RKO (cell line): ENCODE measurements around the gene CEBPG.

Source experiments
- DNase-seq: peaks from one replicate; pipeline ENCODE4 v3.0.0-alpha.2; 2016; ENCODE audit warnings: low spot score

Gene CEBPG

DNA sequence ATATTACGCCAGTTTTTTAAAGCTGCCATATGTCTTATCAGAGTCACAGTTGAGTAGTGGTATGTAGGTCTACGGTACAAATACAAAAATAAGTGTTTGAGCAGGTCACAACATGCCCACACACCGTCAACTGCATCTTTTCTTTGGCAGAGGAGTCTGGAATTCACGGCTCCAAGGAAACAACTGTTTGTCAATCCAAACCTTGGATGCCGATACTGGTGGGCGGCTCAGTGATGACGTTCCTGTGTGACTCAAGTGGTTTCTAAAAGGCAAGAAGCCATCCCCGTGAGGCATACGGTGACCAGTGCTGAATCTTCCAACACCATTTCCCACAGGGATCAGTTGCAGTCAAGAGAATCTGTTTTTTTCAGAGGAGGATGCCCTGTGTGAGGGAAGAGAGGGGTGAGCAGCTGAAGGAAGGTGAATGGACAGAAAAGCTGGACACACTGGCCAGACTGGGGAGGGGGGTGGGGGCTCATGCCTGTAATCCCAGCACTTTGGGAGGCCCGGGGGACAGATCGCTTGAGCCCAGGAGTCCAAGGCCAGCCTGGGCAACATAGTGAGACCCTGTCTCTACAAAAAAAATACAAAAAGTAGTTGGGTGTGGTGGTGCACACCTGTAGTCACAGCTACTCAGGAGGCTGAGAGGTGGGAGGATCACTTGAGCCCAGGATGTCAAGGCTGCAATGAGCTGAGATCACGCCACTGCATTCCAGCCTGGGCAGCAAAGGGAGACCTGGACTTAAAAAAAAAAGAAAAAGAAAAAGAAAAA, 22.8 kb upstream of the CEBPG start:
- peak; percentile 83 for DNase-seq

DNA sequence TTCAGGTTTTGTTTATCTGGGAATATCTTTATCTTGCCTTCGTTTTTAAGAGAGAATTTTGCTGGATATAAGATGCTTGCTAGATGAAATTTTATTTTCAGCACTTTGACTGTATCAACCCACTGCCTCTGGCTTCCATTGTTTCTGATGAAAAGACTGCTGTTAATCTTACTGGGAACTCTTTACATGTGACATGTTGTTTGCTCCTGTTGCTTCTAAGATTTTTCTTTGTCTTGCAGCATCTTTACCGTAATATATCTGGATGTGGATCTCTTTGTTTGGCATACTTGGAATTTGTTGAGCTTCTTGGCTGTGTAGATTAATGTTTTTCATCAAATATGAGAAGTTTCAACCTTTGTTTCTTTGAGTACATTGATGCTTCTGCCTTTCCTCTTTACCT, 18.0 kb upstream of the CEBPG start:
- DNase-seq: no peak

DNA sequence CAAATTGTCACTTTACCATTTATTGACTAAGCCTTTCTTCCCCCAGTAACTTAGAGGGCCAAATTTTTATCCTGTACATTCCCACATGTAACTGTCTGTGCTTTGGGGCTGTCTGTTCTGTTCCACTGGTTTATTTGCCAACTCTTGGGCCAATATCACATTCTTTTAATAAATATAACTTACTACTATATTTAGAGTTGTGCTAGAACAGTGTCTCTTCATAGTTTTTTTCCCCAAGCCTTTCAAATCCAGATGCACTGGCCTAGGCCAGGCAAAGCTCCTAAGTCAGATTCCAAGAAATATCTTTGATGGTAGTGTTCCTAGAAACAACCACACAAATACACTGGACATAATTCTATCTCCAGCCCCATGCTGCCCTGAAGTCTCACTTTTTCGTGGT, 16.0 kb upstream of the CEBPG start:
- DNase-seq: no peak

DNA sequence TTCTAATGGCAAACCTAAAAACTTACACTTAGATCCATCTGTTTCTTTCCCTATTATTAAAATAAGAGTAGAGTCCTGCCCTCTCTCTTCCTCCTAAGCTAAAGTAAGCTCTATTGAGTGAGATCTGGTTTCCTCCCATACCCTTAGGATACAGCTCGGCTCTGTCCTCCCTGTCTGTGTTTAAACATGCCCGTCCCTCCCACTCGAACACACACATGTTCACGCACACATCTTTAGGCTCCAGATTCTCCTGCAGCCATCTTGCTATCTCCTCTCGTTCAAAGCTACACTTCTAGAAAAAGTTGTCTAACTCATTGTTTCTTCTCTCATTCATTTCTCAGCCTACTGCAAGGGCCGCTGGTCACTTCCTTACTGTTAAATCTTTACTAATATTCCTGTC, 15.1 kb upstream of the CEBPG start:
- no peak for DNase-seq

DNA sequence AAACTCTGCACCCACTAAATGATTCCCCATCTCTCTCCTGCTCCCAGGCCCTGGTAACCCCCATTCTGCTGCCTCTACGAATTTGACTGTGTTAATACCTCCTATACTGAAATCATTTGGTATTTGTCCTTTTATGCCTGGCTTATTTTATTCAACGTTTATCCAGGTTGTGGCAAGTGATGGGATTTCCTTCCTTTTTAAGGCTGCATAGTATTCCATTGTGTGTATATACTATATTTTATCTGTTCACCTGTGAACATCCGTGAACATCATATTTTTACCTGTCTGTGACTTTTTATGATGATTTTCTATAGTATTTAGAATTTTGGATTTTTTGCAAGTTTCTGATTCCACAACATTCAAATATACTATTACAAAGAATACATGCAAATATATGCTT, 13.9 kb upstream of the CEBPG start:
- DNase-seq: no peak

DNA sequence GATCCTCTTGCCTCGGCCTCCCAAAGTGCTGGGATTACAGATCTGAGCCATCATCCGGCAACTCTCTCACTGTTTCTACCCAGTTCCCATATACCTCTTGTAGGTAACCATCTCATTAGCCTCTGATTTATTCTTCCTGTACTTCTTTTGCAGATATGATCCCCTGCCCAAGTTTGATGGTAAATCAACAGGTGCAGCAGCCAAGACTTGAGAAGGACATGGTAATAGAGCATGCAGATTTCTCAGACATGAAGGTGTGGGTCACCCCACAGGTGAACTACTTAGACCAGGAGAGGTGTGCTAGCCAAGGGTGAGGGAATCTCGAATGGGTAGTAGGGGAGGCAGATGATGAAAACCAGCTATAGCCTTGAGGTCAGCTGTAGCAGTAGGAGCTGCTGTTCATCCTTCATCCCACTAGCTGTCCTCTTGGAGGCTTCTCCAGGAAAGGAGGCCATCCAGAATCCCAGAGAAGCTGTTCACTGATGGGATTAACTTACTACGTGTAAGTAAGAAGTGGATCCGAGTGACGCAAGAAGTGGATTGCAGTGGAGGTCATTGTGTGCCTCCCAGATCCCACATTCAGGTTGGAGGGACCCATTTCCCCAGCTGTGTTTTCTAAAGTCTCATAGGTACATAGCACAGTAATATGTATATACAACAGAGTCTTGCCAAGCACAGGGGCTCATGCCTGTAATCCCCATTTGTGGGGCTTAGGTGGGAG, 10.8 kb upstream of the CEBPG start:
- no peak for DNase-seq

DNA sequence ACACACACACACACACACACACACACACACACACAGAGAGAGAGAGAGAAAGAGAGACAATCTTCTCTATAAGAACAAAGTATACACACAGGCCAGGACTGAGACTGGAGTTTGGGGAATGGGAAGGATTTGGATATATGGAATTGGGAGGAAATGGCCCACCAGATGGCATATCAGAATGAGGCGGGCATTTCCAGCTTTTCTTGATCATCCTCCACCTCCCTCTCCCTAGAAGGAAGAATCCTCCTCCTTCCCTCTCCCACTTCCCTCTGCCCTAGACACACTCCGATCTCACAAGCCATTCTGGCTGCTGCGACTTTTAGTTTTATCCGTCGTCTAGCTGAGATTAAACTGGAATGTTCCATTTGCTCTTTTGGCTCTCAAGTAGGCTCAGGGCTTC, 10.0 kb upstream of the CEBPG start:
- no peak for DNase-seq

DNA sequence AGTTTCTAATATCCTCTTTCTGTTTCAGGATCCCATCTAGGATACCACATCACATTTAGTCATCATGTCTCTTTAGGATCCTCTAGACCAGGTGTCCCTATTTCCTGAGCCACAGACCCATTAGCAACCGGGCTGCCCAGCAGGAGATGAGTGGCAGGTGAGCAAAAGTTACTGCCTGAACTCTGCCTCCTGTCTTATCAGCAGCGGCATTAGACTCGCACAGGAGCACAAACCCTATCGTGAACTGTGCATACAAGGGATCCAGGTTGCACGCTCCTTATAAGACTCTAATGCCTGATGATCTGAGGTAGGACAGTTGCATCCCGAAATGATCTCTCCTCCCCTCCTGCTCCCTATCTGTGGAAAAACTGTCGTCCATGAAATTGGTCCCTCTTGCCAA, 7.8 kb upstream of the CEBPG start:
- DNase-seq: no peak

DNA sequence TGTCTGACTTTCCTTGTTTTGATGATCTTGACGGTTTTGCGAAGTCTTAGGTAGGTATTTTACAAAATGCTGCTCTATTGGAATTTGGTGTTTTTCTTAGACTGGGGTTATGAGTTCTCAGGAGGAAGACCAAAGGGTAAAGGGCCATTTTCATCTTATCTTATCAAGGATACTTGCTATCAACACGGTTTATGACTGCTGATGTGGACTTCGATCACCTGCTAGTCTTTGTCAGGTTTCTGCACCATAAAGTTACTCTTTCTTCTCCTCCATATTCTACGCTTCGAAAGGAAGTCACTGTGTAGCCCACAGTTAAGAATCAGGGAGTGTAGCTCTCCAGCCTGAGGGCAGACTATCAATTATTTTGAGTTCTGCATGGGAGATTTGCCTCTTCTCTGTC, 7.4 kb upstream of the CEBPG start:
- DNase-seq: no peak

DNA sequence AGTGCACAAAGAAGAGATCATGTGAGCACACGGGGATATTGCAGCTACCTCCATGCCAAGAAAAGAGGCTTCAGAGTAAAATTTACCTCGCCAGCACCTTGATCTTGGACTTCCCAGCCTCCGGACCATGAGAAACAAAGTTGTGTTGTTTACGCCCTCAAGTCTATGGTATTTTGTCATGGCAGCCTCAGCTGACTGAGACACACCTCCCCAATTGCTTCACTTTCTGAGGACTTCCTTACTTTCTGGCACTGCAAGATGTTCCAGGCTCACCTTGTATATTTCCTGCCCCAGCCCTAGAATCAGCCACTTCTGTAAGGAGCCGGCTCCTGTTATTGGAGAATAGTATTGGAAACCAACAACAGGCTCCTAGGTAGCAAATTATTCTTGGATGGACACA, 6.6 kb upstream of the CEBPG start:
- no peak for DNase-seq

DNA sequence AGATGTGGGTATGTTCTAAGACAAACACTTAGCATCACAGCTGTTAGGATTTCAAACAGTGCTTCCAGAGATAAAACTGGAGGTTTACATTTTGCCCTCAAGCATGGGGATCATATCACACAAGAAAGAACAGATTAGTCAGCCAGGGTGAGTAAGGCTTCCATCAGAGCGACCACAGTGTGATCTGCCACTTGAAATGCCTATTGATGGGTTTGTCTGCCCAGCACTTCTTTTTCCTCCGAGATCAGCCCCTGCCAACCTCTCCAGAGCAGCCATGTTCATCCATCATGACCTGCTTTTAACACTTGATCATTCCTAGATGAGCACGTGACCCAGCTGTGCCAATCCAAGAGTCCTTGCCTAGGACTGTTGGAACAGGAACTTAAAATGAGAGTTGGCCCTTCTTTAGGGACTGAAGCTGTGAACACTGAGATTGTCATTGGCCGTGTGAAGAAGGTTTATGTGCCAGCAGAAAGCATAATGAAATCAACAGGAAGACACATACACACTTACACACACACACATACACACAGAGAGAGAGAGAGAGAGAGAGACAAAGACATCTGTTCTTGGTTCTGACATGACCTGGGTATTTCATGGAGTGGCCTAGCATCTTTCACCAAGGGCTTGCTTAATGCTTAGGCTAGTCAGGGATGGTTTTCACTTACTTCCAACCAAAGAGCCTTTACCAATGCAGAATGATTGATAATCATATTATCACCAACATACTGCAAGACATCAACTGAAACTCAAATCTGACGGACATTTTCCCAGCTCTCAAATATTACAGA, 5.2 kb upstream of the CEBPG start:
- DNase-seq: peak; percentile 77

DNA sequence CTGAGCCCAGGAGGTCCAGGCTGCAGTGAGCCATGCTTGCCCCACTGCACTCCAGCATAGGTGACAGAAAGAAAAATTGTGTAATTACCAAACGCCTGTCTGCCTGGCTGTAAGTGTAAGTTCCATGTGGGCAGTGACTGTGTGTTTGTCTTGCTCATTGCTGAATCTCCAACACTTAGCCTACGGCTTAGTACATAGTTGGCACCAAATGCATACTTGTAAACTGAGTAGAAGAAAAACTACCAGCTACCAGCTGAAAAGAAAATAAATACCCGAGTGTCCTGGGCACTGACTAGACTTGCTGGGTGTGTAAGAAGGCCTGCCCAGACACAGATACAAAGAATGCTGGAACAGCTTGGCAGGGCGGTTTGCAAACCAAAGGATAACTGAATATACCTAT, 2.7 kb upstream of the CEBPG start:
- DNase-seq: no peak

DNA sequence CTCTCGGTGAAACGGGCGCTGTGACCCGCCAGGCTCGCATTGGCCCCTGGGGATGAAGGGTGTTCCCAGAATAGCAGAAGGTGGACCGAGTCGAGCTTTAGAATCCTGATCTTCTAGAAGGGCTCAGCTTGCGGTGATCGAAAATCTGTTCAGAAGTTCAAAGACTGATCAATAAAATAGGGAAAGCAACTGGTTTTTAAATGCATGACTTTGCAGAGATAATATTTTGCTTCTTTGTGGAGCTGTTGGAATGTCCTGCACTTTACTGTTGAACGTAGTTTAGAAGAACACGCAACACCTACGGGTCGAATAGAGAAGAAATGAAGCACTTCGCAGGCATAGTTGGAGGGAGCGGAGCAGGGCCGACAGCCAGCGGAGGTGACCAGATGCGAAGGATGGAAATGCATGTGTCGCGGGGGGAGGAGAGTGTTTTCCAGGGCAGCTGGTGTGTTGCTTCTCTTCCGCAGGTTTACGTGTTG, 766 bp downstream of the CEBPG start:
- DNase-seq: peak; percentile 40

DNA sequence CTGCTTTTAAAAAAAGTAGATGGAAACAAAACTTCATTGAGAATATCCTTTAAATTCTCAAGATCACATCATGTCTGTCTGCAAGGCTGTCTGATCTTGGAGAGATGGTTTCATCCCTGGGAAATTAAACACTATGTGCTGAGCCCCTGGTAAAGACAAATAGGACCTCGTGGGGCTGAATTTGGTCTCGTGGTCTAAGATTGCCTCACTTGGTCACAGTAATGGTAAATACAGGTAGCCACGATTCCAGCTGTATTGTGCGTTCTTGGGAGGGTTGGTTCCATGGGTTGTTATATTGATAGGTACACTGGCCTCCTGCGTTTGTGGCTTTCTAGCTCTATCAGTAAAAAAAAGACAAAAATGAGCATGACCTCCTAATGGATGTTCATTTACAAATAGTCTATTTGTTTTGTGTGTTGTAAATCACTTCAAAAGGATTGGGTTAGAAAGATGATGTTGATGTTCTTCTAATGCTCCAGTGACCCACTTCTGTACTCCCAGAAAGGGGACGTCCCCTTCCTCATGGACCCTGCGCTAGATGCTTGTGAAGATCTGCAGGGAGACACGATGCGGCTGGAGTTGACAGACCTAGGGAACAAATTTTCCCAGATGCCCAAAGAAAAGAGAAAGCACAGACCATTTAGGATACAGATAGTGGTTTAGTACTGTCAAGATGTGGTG, 1.8 kb downstream of the CEBPG start:
- DNase-seq: no peak

DNA sequence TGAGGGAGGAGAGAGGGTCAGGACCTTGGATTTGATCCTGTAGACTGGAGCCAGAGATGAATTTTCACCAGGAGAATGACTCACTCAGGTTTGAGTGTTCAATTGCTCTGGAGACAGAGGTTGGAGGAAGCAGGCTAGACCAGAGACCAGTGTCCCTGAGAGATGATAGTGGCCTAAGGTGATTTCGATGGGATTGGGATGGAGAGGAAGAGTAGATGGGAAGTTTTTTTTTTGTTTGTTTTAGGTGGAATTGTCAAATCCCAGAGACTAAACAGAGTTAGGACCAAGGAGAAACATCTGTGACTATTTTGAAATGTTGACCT, 2.3 kb downstream of the CEBPG start:
- DNase-seq: peak; percentile 38

DNA sequence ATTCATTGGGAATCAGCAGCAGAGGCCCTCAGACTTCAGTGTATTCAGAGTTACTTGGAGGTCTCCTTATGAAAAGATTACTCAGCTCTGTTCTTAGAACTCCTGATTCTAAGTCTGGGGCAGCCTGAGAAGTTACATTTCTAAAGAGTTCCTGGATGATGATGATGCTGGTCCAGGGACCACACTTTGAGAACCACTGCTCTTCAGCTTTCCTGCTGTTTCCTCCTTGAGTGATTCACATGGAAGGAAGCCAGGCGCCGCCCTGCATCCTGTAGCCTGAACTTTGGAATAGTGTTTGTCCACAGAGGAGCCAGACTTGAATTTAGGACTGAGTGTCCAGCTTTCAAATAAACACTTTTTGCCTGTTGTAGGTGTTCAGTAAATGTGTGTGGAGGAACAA, 2.9 kb downstream of the CEBPG start:
- peak; percentile 86 for DNase-seq

DNA sequence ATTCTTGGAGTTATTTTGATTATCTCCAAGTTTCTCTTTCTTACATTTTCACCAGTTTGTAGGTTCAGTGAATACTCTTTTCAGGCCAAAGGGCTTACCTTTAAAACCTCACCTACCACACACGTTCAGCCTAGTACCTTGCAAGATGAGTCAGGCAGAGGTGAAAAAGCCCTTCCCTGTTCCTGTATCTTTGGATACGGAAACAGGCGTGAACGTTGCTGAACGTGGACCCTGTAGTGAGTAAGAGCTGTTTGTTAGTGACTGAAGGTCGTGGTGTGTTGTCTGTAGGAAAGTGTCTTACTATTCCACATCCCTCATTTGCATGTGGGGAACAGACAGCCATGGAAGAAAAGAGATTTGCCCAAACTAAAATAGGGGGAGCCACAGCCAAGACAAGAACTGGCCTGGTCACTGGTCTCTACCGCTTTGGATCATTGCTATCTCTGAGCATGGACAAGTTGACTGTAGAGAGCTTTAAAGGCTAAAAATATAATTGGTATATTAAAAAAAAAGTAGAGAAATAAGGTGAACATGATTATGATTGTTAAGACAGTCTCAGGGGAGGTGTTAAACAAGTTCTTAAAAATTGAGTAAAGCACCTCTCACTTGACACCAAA, 3.5 kb downstream of the CEBPG start:
- no peak for DNase-seq

DNA sequence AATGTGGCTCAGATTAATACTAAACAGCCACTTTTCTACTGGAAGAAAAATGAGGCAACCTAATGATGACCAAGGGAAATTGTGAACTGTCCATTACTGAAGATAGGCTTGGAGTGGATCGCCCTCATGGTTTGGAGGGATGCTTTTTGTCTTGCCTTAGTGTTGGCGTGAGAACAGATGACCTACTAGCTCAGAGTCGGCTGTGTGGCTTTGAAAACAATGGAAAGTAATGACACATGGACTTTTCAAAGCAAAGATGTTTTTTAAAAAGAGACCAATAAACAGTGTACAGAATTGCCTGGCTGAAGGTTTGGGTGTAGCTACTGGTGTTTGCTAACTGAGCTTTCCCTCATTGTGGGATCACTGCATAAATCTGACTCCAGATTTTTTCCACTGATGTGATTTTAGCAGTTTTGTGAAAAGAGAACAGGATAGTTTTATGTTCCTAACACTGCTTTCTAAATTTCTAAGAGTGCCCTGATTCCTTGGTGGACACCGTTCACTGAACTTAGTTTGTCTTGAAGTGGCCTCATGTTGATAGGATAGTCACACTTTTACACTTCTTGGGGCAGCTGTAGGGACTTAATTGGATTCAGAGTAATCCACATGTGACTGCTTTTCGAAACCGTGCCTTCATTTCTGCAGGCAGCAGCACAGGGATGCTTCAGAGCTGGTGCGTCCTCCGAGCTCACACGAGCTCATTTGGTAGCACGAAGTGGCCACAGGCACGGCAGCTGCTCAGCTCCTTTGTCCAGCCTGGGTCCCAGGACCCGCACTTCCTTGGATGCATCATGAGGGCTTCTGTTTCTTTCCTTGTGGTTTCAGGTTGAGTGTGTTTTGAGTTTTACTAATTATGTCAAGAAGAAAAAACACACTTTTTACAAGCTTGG, 4.3 kb downstream of the CEBPG start:
- DNase-seq: no peak

DNA sequence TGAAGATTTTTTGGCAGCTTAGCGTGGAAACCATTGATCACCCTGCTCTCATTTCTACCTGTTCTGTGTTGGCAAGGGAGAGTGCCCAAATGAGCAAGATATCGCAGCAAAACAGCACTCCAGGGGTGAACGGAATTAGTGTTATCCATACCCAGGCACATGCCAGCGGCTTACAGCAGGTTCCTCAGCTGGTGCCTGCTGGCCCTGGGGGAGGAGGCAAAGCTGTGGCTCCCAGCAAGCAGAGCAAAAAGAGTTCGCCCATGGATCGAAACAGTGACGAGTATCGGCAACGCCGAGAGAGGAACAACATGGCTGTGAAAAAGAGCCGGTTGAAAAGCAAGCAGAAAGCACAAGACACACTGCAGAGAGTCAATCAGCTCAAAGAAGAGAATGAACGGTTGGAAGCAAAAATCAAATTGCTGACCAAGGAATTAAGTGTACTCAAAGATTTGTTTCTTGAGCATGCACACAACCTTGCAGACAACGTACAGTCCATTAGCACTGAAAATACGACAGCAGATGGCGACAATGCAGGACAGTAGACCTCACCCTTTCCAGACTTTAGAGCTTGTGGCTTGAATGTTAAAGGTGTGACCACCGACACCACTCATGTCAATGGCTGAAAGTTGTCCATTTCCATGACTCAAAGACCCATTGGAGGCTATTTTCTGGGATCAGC, 5.8 kb downstream of the CEBPG start:
- no peak for DNase-seq

DNA sequence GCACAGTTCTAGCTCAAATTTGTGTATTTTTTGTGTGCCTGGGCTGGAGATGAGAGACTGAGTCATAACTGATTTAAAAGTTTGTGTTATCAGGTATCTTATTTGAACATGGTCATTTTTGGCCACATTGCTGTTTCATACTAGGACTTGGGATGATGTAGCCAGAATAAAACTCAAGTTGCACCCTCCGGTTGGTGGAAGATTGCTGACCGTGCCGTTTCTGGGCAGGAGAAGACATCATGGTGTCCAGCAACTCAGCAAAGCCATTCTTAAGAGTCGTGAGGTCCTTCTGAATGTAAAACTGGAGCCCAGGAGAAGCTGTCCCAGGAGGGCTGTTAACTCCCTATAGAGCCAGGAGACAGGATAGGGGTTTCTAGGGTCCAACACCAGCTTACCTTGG, 7.6 kb downstream of the CEBPG start:
- DNase-seq: no peak
